LNCAP (cell line): Measurements from ENCODE around the gene TMEM239.

Experiments
- CTCF ChIP-seq: fragments of 450-650 bp; IDR thresholded peaks from 2 replicates; pipeline ENCODE4 v1.5.1; 2017; ENCODE audit warnings: mild to moderate bottlenecking

TMEM239 gene

GRCh38 chr20:2858591-2858990 lies 42.4 kb downstream of the TMEM239 start:
- TF ChIP-seq CTCF, result no peak

- no peak for TF ChIP-seq CTCF
Observed at GRCh38 chr20:2859330-2860121, 43.4 kb downstream of the TMEM239 start.

GRCh38 chr20:2864626-2865025 lies 48.5 kb downstream of the TMEM239 start:
- TF ChIP-seq CTCF, result no peak

- no peak for TF ChIP-seq CTCF
Observed at GRCh38 chr20:2865101-2865500, 48.9 kb downstream of the TMEM239 start.

- no peak for TF ChIP-seq CTCF
Observed at GRCh38 chr20:2865630-2866029, 49.5 kb downstream of the TMEM239 start.

- TF ChIP-seq CTCF, result no peak
Observed at GRCh38 chr20:2866236-2866635, 50.1 kb downstream of the TMEM239 start.

GRCh38 chr20:2867081-2867864 lies 51.1 kb downstream of the TMEM239 start:
- no peak for TF ChIP-seq CTCF
